HG02678 (cell line): Measurements from ENCODE around the gene TTLL5.
A peak's percentile ranks its signal among the peaks of the same experiment; 100 is the strongest.

Experiments
- ATAC-seq: cut with Tn5 transposase; IDR thresholded peaks from one replicate; pipeline ENCODE4 v1.9.1; 2021; ENCODE audit warnings: mild to moderate bottlenecking, moderate library complexity; ENCODE audit not compliant: unreplicated experiment

The TTLL5 gene

GRCh38 chr14:75857199-75857598 is 196.2 kb downstream of the TTLL5 start:
- ATAC-seq = no peak

DNA sequence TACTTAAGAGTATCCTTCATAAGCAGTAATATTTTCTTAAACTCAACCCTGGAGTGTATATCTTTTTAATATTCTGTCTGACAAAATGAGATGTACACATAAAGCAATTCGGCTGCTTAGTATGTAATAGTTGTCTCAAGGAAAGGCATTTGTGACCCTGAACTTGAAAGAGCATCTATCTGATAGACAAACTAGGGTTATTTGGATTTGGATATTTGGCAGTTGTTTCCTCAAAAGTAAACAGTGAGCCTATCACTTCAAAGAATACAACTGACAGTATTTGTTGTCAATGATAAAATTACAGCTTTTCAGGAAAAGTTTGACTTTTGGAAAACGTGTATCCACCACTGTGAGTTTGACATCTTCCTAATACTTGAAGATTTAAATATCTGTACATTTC is 197.3 kb downstream of the TTLL5 start:
- ATAC-seq = no peak

- ATAC-seq = no peak
Measured at GRCh38 chr14:75859746-75860145, 198.7 kb downstream of the TTLL5 start.

DNA sequence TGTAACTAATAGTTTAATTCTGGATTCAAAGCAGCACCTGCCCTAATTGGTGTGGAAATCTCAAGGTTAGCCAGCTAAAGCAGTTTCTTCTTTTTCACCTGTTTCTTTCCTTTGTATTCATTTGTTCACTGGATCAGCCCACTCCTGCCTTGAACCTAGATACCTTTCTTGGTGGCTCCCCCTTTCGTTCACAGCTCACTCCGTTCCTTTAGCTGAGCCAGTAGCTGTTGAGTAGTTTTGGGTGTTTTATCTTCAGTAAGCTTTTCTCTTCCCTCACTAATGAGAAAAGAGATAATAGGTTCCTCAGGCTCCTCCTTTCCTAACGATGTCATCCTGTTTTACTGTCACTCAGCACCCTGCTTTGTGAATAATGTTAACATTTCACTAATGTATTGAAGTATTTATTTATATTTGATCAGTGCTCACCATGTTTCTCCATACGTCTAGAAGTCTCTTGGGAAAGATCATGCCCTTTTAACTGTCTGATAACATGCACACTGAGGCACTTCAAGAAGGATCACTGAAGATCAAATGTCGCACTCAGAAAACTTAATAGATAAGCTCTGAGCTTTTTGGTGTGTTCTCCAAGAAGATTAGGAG is 199.6 kb downstream of the TTLL5 start:
- no peak for ATAC-seq

DNA sequence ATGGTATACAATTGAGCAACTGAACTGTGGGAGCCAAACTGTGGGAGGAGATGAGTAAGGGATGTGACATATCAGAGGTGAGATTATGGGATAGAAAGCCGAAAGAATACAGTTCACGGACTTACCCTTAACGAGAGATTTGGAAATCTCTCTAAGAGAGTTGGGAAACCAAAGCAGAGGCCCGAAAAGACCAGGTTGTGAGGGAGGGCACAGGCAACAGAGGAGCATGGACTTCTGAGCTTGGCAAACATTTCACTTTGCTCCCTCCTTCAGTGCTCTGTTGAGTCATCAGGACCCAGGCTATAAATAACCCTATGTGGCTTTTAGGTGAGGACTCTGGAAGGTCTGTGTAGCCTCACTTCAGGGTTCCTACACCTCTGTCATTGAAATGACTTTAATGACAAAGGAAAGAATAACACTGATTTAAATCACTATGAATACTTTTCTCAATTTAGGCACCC is 200.1 kb downstream of the TTLL5 start:
- no peak for ATAC-seq

- ATAC-seq = no peak
Measured at GRCh38 chr14:75863221-75863620, 202.2 kb downstream of the TTLL5 start.

DNA sequence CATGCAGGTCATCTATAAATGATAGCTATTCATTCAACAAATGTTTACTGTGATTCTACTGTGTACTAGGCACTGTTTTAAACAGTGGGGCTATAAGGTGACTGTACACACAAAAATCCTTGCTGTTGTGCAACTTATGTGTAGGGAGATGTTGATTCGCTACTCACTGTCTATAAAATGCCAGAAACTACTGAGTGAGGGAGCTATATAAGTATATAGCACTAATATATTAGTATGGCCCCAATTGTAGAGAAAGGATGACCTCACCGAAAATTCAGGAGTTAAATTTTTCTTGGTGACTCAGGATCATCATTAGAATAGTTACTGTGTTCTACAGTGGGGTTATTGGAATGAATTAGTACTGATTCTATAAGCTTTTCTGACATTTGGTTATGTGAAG is 203.3 kb downstream of the TTLL5 start:
- ATAC-seq = no peak

- no peak for ATAC-seq
Measured at GRCh38 chr14:75865531-75865930, 204.5 kb downstream of the TTLL5 start.

DNA sequence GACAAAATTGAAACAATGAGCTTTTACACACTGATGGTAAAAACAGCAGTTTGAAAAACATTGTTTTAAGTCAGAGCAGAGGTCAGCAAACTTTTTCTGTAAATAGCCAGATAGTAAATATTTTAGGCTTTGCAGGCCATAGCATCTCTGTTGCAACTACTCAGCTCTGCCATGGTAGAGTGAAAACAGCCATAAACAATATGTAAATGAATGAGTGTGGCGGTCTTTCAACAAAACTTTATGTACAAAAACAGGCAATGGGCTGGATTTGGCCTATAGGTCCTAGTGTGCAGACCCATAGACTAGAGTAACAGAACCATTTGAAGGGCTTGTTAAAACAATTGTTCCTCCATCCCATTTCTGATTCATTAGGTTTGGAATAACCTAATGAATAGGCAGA is 205.9 kb downstream of the TTLL5 start:
- no peak for ATAC-seq

DNA sequence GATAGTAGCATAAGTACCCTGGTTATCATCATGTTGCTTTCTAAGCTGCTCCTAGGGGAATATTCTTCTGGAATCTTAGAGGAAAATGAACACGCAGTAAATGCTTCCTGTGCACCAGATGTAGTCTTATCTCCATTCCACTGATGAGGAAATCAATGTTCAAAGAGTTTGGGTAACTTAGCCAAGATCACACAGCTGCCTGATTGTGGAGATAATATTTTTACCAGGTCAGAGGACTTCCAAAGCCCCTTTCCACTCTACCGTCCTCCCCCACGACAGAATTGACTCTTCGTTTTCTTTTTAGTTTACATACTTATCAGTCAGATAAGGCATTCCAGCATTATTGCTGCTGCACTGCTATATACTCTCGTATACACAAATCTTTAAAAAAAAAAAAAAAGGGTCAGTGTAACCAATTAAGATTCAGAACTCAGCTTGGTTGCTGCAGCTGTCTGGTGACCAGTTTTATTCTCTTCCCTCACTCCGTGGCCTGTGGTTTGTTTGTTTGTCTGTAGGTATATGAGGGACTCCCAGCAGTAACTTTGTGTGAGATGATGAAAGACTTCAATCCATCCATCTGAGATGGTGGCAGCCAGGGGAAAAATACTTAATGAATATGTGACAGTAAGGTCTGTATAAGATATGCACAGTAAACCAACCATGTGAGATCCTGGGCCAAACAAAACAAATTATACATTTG is 210.3 kb downstream of the TTLL5 start:
- no peak for ATAC-seq

DNA sequence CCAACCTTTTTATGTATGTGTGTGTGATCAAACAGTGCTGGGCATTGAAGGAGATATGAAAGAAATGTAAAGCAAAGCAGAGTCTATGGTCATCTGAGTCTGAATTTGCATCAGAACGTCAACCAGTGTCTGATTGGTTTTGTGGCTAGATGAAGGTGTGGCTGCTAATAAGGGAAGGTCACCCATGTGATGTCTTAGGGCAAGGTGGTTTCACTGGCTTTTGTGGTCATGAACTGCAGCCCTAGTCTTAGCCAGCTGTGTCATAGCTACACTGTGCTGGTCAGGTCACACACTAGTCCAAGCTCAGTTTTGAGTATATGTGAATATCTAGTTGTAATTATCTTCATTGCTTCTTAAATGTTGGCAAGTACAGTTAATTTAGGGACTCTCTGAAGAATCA is 214.9 kb downstream of the TTLL5 start:
- ATAC-seq = peak; percentile 99

- ATAC-seq = no peak
Measured at GRCh38 chr14:75876530-75876929, 215.5 kb downstream of the TTLL5 start.

GRCh38 chr14:75877292-75877691 is 216.2 kb downstream of the TTLL5 start:
- no peak for ATAC-seq

- ATAC-seq = no peak
Measured at GRCh38 chr14:75877884-75878283, 216.8 kb downstream of the TTLL5 start.

GRCh38 chr14:75879031-75879430 is 218.0 kb downstream of the TTLL5 start:
- no peak for ATAC-seq

GRCh38 chr14:75880512-75880911 is 219.5 kb downstream of the TTLL5 start:
- no peak for ATAC-seq

DNA sequence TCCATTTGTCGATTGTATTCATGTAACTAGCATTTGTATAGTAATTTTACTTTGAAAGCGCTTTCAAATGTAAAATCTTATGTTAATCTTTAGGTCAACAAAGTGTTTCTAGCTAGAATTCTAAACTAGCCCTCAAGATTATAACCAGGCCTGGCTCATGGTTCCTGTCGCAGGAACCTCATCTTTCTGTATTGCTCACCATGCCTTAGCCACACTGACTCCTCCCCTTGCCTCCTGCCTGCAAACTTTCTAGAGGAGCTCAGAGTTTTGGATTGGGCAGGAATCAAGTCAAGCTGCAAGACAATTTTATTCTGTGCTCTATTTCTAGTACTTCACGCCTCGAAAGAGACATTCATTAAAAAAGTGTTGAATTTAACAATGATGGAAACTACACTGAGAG is 220.9 kb downstream of the TTLL5 start:
- no peak for ATAC-seq

DNA sequence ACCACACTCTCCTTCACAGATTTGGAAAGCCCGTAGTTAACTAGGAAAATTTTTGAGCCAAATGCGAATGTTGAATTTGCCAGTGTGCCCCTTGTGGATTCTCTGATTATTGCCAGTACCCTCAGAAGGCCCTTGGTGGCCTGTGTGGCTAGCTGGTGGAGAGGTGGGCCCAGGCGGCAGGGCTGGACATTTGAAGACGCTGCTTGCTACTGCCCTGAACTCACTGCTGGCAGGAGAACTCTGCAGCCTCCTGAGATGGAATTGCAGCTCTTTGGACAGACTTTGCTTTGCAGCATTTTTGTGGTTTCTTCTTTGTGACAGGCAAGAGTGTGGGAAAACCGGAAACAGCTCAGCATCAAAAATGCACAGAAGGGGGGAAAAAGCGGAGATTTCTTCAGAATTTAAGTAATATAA is 223.2 kb downstream of the TTLL5 start:
- no peak for ATAC-seq

GRCh38 chr14:75885829-75886228 is 224.8 kb downstream of the TTLL5 start:
- no peak for ATAC-seq

GRCh38 chr14:75886636-75887348 is 225.7 kb downstream of the TTLL5 start:
- no peak for ATAC-seq

- ATAC-seq = no peak
Measured at GRCh38 chr14:75888945-75889344, 227.9 kb downstream of the TTLL5 start.

GRCh38 chr14:75896341-75896740 is 235.3 kb downstream of the TTLL5 start:
- no peak for ATAC-seq
